Sigmoid colon (tissue), 4 donors: Measurements from ENCODE around the gene XRCC5.

Source experiments
- CTCF ChIP-seq, 4 experiments: fragments of 450-650 bp in 3 of 4; fragments of 200-600 bp in 1 of 4; IDR thresholded peaks; one replicate each; pipeline ENCODE4 v1.5.1; 2016 to 2019; ENCODE audit warnings: antibody characterized with exemption in 4 of 4, mild to moderate bottlenecking in 3 of 4, moderate library complexity in 2 of 4
- EP300 ChIP-seq, 4 donors: sonication (generic); formaldehyde crosslinking; IDR thresholded peaks; one replicate each; pipeline ENCODE4 v1.6.1; 2017; ENCODE audit warnings: antibody characterized with exemption in 4 of 4
- POLR2A ChIP-seq, 2 donors: fragments of 450-650 bp; IDR thresholded peaks; one replicate each; pipeline ENCODE4 v1.6.1; 2016; ENCODE audit warnings: antibody characterized with exemption in 2 of 2, mild to moderate bottlenecking in 2 of 2, moderate library complexity in 2 of 2
- POLR2AphosphoS5 ChIP-seq, 4 donors: sonication (generic); formaldehyde crosslinking; IDR thresholded peaks; one replicate each; pipeline ENCODE4 v1.6.1; 2017; ENCODE audit warnings: antibody characterized with exemption in 4 of 4

- TF ChIP-seq POLR2A (IDR thresholded peaks at IDR 0.05) (no peak), CTCF (IDR thresholded peaks at IDR 0.05) (no peak), EP300 (IDR thresholded peaks at IDR 0.05) (no peak), POLR2AphosphoS5 (IDR thresholded peaks at IDR 0.05) (no peak)
These were observed 24.6 kb upstream of the XRCC5 start for GRCh38 chr2:216084547-216084946.
